HG02970 (cell line): Measurements from ENCODE around the gene RNF17.
"Not testable (repeated sequence)": the region's sequence is repeated elsewhere in the genome, so short reads cannot be mapped to it uniquely, and the experiment has no call there.

Experiments used
- ATAC-seq: cut with Tn5 transposase; IDR thresholded peaks from one replicate; pipeline ENCODE4 v1.9.1; 2021; ENCODE audit warnings: mild to moderate bottlenecking, moderate library complexity, moderate number of reproducible peaks; ENCODE audit not compliant: unreplicated experiment, low FRiP score

Gene RNF17

GRCh38 chr13:24744247-24744646 is 19.7 kb upstream of the RNF17 start:
- ATAC-seq: no peak

GRCh38 chr13:24745516-24745860 is 18.5 kb upstream of the RNF17 start:
- ATAC-seq: no peak

- ATAC-seq: no peak
These were observed 17.9 kb upstream of the RNF17 start for GRCh38 chr13:24745861-24746617.

- ATAC-seq: no peak
These were observed 17.2 kb upstream of the RNF17 start for GRCh38 chr13:24746618-24747247.

- ATAC-seq: no peak
These were observed 16.5 kb upstream of the RNF17 start for GRCh38 chr13:24747248-24748060.

GRCh38 chr13:24748061-24748400 is 15.9 kb upstream of the RNF17 start:
- ATAC-seq: no peak

- no peak for ATAC-seq
These were observed 4.8 kb upstream of the RNF17 start for GRCh38 chr13:24759197-24759596.

- ATAC-seq: no peak
These were observed 284 bp downstream of the RNF17 start for GRCh38 chr13:24764276-24764630.

GRCh38 chr13:24777171-24777570 is 13.2 kb downstream of the RNF17 start:
- no peak for ATAC-seq

GRCh38 chr13:24784319-24784718 is 20.4 kb downstream of the RNF17 start:
- no peak for ATAC-seq

GRCh38 chr13:24788538-24788937 is 24.6 kb downstream of the RNF17 start:
- no peak for ATAC-seq

- no peak for ATAC-seq
These were observed 38.1 kb downstream of the RNF17 start for GRCh38 chr13:24802074-24802473.

GRCh38 chr13:24821207-24821606 is 57.2 kb downstream of the RNF17 start:
- ATAC-seq: no peak

- no peak for ATAC-seq
These were observed 58.7 kb downstream of the RNF17 start for GRCh38 chr13:24822640-24823039.

GRCh38 chr13:24823122-24823710 is 59.2 kb downstream of the RNF17 start:
- not testable (repeated sequence) for ATAC-seq

GRCh38 chr13:24827799-24828198 is 63.8 kb downstream of the RNF17 start:
- no peak for ATAC-seq

- ATAC-seq: no peak
These were observed 71.0 kb downstream of the RNF17 start for GRCh38 chr13:24834902-24835510.

- ATAC-seq: not testable (repeated sequence)
These were observed 73.6 kb downstream of the RNF17 start for GRCh38 chr13:24837528-24837927.

GRCh38 chr13:24842549-24843274 is 78.7 kb downstream of the RNF17 start:
- ATAC-seq: no peak

- ATAC-seq: no peak
These were observed 87.6 kb downstream of the RNF17 start for GRCh38 chr13:24851546-24851945.
